ENCODE results near the gene RAE1. TPM values are rescaled to one million over a fixed set of nuclear protein-coding genes. Genes with fewer than 3 reads are reported as not detected.

The RAE1 gene
- total and polyA plus RNA-seq, 2 donors (not counting 1 experiment from before 2014, with no cell fraction given): 27.2 to 39.4 TPM

DNA sequence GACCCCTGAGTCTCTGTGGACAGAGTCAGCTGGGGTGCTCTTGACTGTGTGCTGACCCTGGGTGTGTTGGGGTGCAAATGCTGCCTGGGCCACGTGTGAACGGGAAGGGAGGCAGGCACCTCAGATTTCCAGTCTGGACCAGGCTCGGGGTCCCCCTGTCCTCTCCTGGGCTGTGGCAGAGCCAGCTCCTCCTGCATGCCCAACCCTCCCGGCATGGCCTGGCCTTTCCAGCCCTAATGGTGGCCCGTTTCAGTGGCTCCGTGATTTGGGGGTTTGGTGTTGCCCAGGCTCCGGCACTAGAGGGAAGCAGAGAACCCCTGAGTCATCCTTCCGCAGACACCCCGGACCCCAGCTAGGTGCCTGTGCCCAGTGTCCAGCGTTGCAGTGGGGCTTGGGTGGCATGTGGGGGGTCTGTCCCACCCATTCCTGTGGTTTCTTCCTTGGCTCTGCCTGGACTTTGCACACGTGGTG lies 49.2 kb downstream of the RAE1 start:
- no peak overlapping the region for H3K27ac ChIP-seq (ENCODE audit: insufficient read depth, low read length)
- H3K27me3 ChIP-seq (ENCODE audit: control insufficient read depth, insufficient read depth, low read length): no peaks in the 10 kb centered on the region
- H3K4me3 ChIP-seq (replicated peaks in 1 of 4; ENCODE audit: control extremely low read depth in 1 of 4, insufficient read depth in 1 of 4, low read depth in 3 of 4, low read length in 4 of 4): no peak overlapping the region
- peaks cover 7% of the 10 kb centered on the region for H3K36me3 ChIP-seq (ENCODE audit: control insufficient read depth, insufficient read depth, low read length)
- no peak overlapping the region for H2AFZ ChIP-seq (ENCODE audit: low read length)
- no peaks in the 10 kb centered on the region for H4K20me1 ChIP-seq (ENCODE audit: control insufficient read depth, extremely low read depth, insufficient read depth, low read length)
- DNase-seq (ENCODE audit: low read depth in 2 of 2): no peak
- no peaks in the 10 kb centered on the region for H3K9me3 ChIP-seq (ENCODE audit: control insufficient read depth, insufficient read depth, low read depth, low read length)
- H3K79me2 ChIP-seq (ENCODE audit: control insufficient read depth, insufficient read depth, low read length): no peaks in the 10 kb centered on the region
- H3K4me2 ChIP-seq (ENCODE audit: extremely low read depth, insufficient read depth, low read length): no peak overlapping the region
- TF ChIP-seq EZH2 (IDR thresholded peaks at IDR 0.05; ENCODE audit: low read length, missing control alignments): no peak
- TF ChIP-seq, protein P1, sequence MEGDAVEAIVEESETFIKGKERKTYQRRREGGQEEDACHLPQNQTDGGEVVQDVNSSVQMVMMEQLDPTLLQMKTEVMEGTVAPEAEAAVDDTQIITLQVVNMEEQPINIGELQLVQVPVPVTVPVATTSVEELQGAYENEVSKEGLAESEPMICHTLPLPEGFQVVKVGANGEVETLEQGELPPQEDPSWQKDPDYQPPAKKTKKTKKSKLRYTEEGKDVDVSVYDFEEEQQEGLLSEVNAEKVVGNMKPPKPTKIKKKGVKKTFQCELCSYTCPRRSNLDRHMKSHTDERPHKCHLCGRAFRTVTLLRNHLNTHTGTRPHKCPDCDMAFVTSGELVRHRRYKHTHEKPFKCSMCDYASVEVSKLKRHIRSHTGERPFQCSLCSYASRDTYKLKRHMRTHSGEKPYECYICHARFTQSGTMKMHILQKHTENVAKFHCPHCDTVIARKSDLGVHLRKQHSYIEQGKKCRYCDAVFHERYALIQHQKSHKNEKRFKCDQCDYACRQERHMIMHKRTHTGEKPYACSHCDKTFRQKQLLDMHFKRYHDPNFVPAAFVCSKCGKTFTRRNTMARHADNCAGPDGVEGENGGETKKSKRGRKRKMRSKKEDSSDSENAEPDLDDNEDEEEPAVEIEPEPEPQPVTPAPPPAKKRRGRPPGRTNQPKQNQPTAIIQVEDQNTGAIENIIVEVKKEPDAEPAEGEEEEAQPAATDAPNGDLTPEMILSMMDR (conservative IDR thresholded peaks at IDR 0.05 in 1 of 2, IDR thresholded peaks at IDR 0.05 in 1 of 2; ENCODE audit: low read depth in 1 of 2, low read length in 2 of 2): no peak
- peaks cover 2% of the 10 kb centered on the region for H3K4me1 ChIP-seq (ENCODE audit: control insufficient read depth, extremely low read depth, insufficient read depth, low read length)
- H3K9ac ChIP-seq (ENCODE audit: insufficient read depth, low read length): no peak overlapping the region

DNA sequence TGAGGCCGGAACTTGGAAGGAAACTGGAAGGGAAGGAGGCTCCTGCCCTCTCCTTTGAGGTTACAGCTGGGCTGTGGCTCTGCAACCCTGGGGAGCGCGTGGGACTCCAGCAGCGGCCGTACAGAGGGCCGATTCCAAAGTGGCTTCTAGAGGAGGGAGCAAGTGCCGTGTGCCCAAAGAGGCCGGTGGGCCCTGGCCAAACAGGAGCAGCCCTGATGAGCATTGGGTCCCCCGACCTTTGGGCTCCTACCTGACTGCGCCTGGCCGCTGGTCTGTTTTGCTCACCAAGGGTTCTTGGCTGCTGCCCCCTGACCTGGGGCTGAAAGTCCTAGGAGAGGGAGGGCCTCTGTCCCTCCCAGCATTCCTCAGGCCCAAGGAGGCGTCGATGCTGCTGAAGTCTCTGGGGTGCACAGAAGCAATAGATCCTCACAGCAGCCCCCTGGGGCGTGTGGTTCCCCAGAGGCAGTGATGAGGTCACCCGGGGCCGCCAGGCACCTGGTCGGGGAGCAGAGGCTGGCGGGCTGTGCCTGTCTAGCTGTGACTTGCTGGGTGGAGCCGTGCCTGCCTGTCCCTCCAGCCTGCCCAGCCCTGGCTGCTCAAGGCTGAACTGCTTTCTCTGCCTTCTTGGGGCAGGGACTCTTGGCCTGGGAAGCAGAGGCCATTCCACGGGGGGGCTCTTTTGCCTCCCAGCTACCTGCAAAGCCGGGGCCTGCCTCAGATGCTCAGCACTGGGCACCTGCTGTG lies 49.9 kb downstream of the RAE1 start:
- Histone ChIP-seq H3K27me3 (ENCODE audit: control insufficient read depth, insufficient read depth, low read length) (no peaks in the 10 kb centered on the region), H2AFZ (ENCODE audit: low read length) (no peak overlapping the region), H3K4me1 (ENCODE audit: control insufficient read depth, extremely low read depth, insufficient read depth, low read length) (no peaks in the 10 kb centered on the region), H3K27ac (ENCODE audit: insufficient read depth, low read length) (no peak overlapping the region), H3K9me3 (ENCODE audit: control insufficient read depth, insufficient read depth, low read depth, low read length) (no peaks in the 10 kb centered on the region), H3K79me2 (ENCODE audit: control insufficient read depth, insufficient read depth, low read length) (no peaks in the 10 kb centered on the region), H3K4me2 (ENCODE audit: extremely low read depth, insufficient read depth, low read length) (no peak overlapping the region), H3K4me3 (replicated peaks in 1 of 4; ENCODE audit: control extremely low read depth in 1 of 4, insufficient read depth in 1 of 4, low read depth in 3 of 4, low read length in 4 of 4) (no peak overlapping the region), H4K20me1 (ENCODE audit: control insufficient read depth, extremely low read depth, insufficient read depth, low read length) (no peaks in the 10 kb centered on the region), H3K9ac (ENCODE audit: insufficient read depth, low read length) (no peak overlapping the region), H3K36me3 (ENCODE audit: control insufficient read depth, insufficient read depth, low read length) (peaks cover 7% of the 10 kb centered on the region)
- no peak for TF ChIP-seq EZH2 (IDR thresholded peaks at IDR 0.05; ENCODE audit: low read length, missing control alignments)
- TF ChIP-seq, protein P1 (conservative IDR thresholded peaks at IDR 0.05 in 1 of 2, IDR thresholded peaks at IDR 0.05 in 1 of 2; ENCODE audit: low read depth in 1 of 2, low read length in 2 of 2): no peak
- no peak for DNase-seq (ENCODE audit: low read depth in 2 of 2)

DNA sequence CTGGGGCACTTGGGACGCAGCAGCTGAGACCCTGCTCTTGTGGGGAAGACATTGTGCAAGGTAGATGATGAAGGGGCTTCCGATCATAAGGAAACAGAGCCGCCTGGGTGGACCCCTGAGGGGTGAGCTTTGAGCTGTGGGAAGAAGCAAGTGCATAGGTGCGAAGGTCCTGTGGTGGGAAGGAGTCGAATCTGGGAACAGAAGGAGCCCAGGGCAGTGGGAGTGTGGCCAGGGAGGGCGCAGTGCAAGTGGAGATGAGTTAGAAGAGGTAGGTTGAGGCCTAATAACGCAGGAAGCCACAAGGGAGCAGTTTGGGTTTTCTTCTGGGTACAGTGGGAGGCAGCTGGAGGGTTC lies 50.5 kb downstream of the RAE1 start:
- TF ChIP-seq, protein P1 (conservative IDR thresholded peaks at IDR 0.05 in 1 of 2, IDR thresholded peaks at IDR 0.05 in 1 of 2; ENCODE audit: low read depth in 1 of 2, low read length in 2 of 2): no peak
- no peak for TF ChIP-seq EZH2 (IDR thresholded peaks at IDR 0.05; ENCODE audit: low read length, missing control alignments)

More for the DNA sequence above, 50.5 kb downstream of the RAE1 start:
- Histone ChIP-seq H3K4me3 (replicated peaks in 1 of 4; ENCODE audit: control extremely low read depth in 1 of 4, insufficient read depth in 1 of 4, low read depth in 3 of 4, low read length in 4 of 4) (no peak overlapping the region), H3K79me2 (ENCODE audit: control insufficient read depth, insufficient read depth, low read length) (no peaks in the 10 kb centered on the region), H3K36me3 (ENCODE audit: control insufficient read depth, insufficient read depth, low read length) (peaks cover 5% of the 10 kb centered on the region), H2AFZ (ENCODE audit: low read length) (no peak overlapping the region), H3K4me1 (ENCODE audit: control insufficient read depth, extremely low read depth, insufficient read depth, low read length) (no peaks in the 10 kb centered on the region), H4K20me1 (ENCODE audit: control insufficient read depth, extremely low read depth, insufficient read depth, low read length) (no peaks in the 10 kb centered on the region), H3K4me2 (ENCODE audit: extremely low read depth, insufficient read depth, low read length) (no peak overlapping the region), H3K9ac (ENCODE audit: insufficient read depth, low read length) (no peak overlapping the region), H3K9me3 (ENCODE audit: control insufficient read depth, insufficient read depth, low read depth, low read length) (no peaks in the 10 kb centered on the region), H3K27me3 (ENCODE audit: control insufficient read depth, insufficient read depth, low read length) (no peaks in the 10 kb centered on the region), H3K27ac (ENCODE audit: insufficient read depth, low read length) (no peak overlapping the region)
- no peak for DNase-seq (ENCODE audit: low read depth in 2 of 2)

Data from fibroblast of lung (primary cell).